Measurements from ENCODE around the gene ZSCAN5C.
"Not testable (repeated sequence)": the region's sequence is repeated elsewhere in the genome, so short reads cannot be mapped to it uniquely, and the experiment has no call there.

Gene ZSCAN5C, protein sequence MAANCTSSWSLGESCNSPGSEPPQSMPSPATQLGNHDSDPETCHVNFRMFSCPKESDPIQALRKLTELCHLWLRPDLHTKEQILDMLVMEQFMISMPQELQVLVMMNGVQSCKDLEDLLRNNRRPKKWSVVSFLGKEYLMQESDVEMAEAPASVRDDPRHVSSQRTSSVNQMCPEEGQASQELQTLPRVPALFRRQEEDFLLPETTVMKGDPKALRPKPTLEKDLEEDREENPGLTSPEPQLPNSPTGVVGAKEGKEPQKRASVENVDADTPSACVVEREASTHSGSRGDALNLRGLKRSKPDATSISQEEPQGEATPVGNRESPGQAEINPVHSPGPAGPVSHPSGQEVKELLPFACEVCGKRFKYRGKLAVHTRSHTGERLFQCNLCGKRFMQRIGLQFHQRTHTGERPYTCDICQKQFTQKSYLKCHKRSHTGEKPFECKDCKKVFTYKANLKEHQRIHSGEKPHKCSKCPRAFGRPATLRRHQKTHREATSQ

DNA sequence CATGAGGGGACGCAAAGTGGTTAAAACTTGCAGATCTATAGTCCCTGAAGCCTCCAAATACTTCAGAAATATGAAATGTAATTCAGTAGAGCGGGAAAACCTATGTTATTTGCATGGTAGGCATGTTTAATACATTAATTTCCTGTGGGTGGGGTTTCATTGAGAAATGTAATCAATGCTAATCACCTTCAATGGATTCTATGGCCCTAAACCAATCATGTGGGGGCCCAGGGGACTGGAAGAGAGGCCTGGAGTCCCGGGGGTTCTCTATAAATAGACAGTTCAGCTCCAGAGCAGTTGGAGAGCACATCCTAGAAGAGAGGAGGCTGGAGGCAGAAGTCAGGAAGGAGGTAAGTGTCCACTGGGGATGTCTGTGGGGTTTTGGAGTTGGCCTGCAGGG lies at the start of gene ZSCAN5C:
Gene ZSCAN5C (plus strand): TSS at position 301 of the 400 bp plus-strand sequence. CDS start 3,641 bp downstream, outside the sequence.
- no peak for DNase-seq

DNA sequence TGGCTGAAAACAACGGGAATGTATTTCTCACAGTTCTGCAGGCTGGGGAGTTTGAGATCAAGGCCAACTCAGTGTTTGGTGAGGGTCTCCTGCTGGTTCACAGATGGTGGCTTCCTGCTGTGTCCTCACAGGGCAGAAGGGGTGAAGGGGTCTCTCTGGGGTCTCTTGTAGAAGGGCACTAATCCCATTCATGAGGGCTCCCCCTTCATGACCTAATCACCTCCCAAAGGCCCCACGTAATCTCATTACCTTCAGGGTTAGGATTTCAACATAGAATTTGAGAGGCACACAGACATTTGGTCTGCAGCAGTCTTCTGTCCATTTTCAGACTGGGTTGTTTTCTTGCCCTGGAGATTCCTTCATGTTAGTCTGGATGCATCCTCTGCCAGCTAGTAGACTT lies 49.4 kb upstream of the ZSCAN5C start:
- no peak for DNase-seq

DNA sequence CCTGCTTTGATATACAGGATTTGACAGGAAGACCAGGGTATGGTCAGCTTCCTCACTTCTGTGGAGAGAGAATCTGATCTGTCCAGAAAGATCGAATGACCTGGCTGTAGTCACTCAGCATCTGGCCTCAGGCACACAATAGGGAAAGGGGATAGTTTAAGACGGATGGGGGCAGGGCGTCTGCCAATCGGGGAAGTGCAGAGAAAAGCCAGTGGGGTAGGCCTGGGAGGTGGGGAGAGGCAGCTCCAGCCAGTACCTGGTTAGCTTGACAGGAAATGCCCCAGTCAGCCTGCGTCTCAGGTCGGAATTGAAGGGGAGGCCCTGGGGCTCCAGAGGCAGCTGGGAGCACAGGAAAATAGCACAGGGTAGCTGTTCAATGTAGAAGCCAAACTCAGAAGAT lies 48.6 kb upstream of the ZSCAN5C start:
- no peak for DNase-seq

DNA sequence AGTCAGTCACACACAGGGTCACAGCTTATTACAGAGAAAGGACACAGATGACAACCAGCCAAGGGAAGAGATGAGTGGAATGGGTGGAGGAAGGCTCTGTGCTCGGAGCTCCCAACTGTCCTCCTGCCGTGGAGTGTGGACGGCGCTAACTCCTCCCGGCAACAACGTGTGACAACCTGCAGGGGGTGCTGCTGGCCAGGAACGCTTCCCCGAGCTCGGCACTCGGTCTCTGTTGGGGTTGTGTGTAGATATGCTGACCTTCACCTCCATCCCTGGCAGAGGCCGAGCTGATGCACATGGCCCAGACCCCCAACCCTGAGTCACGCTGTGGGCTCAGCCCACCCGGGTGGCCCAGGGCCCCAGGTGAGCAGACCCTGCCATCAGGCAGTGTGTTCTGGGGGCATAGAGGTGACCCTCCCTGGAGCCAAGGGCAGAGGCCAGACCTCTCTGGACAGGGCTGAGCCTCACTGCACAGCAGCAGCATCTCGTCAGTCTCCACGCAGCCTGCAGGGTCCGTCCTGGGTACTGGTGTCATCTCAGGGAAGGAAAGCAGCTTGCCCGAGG lies 46.9 kb upstream of the ZSCAN5C start:
- no peak for DNase-seq

DNA sequence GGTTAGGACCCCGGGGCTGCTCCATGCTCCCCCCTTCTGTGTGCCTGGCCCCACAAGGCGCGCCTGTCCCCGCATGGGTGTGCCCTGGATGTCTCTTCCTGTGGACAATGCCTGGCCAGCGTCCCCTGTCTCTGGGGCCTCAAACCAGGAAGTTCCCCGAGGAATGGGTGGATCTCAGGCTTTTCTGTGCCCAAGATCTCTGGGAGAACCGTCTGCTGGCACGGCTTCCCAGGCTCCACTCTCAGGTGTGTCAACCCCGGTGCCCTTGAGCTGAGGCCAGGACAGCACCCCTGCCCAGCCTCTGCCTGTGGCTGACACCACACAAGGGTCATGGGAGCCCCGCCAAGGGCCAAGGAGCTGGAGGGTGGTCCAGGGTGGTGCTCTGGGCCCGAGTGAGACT lies 45.3 kb upstream of the ZSCAN5C start:
- DNase-seq = no peak

DNA sequence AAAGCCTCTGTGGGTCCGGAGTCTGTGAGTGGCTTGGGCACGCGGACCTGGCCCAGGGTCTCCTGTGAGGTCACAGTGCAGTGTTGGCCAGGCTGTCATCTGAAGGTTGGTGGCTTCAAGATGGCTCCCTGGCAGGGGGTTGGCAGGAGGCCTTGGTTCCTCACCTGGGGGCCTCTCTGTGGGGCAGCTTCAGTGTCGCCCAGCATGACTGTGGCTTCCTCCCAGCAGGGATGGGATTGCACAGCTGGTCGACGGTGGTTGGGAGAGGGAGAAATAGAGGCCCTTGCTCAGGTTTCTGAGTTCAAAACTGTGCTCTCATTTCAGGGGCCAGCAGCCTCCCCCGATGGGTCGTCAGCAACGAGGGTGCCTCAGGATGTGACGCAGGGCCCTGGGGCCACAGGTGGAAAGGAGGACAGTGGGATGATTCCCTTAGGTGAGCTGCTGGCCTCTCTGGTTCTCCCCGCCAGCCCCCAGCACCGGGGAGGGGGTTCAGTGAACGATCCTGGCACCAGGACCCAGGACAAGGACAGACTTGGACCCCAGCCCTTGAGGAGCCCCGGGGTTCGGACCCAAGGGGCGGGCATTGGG lies 43.8 kb upstream of the ZSCAN5C start:
- no peak for DNase-seq

DNA sequence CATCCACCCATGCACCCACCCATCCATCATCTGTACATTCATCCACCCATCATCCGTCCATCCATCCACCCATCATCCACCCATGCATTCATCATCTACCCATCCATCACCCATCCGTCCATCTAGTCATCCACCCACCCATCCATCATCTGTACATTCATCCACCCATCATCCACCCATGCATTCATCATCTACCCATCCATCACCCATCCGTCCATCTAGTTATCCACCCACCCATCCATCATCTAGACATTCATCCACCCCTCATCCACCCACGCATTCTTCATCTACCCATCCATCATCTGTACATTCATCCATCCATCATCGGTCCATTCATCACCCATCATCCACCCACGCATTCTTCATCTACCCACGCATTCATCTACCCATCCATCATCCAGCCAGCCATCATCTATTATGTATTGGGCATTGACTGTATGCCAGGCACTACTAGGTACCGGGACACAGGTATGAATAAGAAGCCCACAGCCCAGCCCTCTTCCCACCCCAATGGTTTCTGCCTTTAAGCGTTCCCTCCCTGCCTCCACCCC lies 43.0 kb upstream of the ZSCAN5C start:
- DNase-seq = no peak

DNA sequence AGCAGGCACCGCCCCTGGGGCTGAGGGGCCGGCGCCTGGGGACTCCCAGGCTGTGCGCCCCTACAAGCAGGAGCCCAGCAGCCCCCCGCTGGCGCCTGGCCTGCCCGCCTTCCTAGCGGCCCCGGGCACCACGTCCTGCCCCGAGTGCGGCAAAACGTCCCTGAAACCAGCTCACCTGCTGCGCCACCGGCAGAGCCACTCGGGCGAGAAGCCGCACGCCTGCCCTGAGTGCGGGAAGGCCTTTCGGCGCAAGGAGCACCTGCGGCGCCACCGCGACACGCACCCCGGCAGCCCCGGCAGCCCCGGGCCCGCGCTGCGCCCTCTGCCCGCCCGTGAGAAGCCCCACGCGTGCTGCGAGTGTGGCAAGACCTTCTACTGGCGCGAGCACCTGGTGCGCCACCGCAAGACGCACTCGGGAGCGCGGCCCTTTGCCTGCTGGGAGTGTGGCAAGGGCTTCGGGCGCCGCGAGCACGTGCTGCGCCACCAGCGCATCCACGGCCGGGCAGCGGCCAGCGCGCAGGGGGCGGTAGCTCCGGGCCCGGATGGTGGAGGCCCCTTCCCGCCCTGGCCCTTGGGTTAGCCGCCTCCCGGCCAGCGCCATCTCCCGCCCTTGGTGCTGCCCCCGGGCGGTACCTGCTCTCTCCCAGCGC lies 42.3 kb upstream of the ZSCAN5C start:
- DNase-seq = no peak

DNA sequence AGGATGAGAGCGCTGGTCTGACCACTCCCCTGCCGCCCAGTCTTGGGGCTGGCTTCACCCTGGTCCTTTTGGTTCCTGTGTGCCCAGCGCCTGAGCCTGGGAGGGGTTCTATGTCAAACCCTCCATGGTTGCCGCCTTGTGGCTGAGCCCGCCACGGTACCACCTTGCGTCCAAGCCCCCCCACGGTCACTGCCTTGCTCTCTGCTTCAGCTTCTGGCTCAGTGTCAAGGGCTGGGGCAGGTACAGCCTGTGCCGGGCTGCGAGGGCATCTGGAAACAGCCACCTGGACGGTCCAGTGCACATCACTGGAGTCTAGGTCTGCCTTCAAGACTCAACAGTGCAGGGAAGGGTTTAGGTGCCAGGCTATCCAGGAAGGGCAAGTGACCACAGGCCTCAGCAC lies 40.5 kb upstream of the ZSCAN5C start:
- DNase-seq = no peak

DNA sequence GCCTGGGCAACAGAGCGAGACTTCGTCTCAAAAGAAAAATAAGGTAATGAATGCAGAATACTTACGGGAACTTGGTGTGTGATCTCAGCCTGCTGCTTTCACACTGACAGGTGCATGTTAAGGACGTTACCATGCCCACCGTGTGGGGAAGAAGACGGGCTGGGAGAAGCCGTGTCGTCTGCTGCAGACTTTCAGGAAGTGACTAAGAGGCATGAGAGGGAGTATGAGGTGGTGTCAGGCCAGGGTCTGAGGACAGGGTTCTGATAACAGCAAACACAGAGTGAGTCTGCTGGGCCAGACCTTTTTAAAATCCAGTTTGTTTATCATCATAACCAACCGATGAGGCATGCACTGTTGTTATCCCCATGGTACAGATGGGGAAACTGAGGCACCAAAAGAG lies 39.8 kb upstream of the ZSCAN5C start:
- peak; percentile 58 for DNase-seq

DNA sequence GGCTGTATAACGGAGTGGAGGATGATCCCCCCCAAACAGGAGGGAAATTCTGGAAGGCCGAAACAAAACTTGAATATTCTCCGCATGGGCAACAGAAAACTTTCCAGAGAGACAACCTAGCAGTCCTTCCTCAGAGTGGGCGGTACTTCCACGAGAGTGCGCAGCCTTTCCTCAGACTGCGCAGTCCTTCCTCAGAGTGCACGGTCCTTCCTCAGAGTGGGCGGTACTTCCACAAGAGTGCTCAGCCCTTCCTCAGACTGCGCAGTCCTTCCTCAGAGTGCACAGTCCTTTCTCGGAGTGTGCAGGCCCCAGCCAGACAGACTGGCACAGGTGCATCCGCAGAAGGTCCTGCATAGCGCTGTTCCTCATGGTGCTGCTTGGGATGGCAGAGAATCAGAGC lies 39.0 kb upstream of the ZSCAN5C start:
- no peak for DNase-seq

DNA sequence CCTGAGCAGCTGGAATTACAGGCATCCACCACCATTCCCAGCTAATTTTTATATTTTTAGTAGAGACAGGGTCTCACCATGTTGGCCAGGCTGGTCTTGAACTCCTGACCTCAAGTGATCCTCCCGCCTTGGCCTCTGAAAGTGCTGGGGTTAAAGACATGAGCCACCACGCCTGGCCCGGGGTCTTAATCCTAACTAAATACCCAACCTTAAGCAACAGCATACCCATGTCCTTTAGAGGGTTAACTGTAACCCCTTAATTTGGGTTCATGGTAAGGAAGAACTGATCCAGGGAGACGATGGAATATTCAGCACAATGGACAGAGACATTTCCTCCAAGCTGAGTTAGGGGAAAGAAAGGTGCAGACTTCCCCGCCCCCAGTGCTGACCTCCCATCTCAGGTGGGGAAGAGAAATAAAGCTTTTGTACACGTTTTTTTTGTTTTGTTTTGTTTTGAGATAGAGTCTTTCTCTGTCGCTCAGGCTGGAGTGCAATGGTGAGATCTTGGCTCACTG lies 35.0 kb upstream of the ZSCAN5C start:
- no peak for DNase-seq

DNA sequence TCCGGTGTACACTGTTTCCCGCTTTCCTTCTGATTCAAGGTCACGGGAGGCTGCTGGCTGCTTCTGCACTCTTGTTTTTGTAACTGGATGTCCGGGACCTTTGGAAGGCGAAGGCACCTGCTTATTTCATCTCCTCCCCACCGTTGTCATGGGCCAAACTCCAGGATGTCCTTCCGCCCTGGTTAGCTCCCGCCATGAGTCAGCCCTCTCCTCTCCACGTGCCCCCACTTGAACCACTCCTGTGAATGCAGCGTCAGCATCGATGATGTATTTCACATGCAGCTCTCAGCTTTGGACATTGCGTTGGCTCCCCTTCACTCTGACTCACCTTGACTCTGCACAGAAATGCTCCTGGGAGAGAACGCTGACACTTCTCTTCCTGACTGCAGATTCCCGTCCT lies 31.8 kb upstream of the ZSCAN5C start:
- DNase-seq = no peak

DNA sequence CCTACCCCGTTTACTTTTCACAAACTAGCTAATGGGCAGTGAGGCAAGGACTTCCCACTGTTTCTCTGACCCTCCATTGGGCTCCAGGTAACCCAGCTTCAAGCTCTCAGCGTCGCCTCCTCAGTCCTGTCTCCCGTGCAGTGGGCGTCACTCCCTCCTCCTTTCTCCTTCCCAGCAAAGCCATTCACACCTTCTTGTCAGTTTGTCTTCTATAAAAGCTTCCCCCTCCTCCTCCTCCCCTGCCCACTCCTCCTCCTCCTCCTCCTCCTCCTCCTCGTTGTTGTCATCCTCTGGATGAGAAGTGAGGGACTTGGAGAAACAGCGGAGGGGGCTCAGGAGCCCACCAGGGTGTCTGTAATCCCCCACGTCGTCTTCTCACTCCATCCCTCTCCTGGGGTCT lies 28.0 kb upstream of the ZSCAN5C start:
- DNase-seq = no peak

DNA sequence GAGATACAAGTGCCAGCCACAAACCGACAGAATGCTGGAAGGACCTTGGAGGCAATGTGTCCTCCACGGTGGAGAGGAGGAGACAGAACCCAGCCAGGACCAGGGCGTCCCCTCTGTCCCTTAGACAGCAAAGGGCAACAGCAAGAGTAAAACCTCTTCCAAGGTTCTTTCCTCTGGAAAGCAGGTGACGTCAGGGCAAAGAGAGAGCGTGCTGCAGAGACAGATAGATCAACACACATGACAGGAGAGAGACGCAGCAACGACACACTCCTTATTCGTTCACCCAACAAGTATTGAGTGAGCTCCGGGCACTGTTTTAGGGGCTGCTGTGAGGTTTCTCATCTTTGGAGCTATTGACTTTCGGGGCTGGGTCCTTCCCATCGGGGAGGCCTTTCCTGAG lies 27.5 kb upstream of the ZSCAN5C start:
- DNase-seq = no peak

DNA sequence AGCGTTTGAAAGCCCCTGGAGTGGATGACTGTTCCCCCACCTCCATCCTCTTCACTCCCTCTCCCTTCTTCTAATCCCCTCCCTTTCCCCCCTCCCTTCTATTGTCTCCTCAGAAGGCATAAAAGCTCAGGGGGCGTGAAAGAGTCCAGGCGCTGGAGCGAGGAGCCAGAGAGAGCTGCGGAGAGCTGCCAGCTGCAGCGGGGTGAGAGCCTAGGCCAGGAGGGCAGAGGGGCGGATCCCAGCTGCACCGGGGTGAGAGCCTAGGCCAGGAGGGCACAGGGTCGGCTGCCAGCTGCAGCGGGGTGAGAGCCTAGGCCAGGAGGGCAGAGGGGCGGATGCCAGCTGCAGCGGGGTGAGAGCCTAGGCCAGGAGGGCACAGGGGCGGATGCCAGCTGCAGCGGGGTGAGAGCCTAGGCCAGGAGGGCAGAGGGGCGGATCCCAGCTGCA lies 26.2 kb upstream of the ZSCAN5C start, which contains the start of gene GALP:
Gene GALP (plus strand): TSS at position 148 of the 447 bp plus-strand sequence. CDS start 1,101 bp downstream, outside the sequence.
- DNase-seq = not testable (repeated sequence)

DNA sequence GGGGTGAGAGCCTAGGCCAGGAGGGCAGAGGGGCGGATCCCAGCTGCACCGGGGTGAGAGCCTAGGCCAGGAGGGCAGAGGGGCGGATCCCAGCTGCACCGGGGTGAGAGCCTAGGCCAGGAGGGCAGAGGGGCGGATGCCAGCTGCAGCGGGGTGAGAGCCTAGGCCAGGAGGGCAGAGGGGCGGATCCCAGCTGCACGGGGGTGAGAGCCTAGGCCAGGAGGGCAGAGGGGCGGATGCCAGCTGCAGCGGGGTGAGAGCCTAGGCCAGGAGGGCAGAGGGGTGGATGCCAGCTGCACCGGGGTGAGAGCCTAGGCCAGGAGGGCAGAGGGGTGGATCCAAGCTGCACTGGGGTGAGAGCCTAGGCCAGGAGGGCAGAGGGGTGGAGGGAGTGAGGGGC lies 25.8 kb upstream of the ZSCAN5C start:
- DNase-seq = not testable (repeated sequence)

DNA sequence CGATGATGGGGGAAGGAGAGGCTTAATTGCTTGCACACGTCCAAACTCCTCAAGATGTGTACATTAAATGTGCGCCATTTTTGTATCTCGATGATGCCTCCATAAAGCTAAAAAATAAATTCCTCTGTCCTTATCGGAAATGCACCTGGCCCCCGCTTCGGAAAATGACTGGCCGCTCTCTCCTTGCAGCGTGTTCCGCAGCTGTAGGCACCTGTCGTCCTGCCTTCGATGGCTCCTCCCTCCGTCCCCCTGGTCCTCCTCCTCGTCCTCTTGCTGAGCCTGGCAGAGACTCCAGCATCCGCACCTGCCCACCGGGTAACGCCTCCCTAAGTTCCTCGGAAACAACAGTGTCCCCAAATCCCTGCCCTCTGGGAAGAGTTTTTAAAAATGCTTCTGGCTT lies 25.2 kb upstream of the ZSCAN5C start:
- no peak for DNase-seq

DNA sequence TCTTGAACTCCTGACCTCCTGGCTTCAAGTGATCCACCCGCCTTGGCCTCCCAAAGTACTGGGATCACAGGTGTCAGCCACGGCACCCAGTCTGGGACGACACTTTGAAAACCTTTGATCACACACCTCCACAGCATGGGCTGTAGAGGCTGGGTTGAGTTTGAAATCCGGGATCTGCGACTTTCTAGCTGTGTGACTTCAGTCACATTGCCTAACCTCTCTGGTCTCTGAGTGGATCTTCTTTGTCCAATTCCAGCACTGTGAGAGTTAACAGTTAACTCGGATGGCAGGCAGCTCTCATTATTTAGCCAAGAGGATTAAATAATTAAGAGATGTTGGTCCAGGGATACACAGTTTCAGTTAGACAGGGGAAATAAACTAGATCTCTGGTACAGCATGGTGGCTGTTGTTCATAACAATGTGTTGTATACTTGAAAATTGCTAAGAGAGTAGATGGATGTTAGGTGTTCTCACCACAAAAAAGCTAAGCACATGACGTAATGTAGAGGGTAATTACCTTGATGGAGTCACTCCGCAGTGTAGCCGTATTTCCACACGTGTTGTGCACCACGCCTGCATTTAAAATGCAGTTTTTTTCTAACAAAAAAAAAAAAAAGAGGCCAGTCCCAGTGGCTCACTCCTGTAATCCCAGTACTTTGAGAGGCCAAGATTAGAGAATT lies 24.4 kb upstream of the ZSCAN5C start:
- no peak for DNase-seq

DNA sequence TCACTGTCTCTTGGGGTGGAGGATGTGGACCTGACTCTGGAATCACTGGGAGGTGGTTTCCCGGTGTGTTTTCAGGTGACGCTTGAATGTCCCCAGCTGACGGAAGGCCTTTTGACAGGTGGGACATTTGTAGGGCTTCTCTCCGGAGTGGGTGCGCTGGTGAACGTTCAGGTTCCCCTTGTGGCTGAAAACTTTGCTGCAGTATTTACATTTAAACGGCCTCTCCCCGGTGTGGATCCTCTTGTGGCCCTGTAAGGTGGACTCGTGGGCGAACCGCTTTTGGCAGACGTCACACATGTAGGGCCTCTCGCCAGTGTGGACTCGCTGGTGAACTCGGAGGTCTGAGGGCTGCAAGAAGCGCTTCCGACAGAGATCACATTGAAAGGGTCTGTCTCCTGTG lies 12.3 kb upstream of the ZSCAN5C start:
- no peak for DNase-seq

DNA sequence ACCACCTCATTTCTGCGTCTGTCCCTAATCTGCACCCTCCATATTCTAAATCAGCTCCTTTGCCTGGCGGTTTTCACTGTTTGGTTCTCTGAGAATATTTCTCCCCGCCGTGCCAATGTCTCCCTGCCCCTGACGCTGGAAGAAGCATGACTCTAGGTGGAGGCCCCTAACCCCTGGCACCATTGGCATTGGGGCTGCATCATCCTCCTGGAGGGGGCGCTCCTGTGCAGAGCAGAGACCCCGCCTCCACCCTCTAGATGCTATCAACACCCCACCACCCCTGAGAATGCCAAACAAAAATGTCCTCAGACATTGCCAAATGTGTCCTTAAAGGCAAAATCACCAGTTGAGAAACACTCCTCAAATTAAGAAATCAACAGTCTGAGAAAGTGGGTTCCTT lies 11.0 kb upstream of the ZSCAN5C start:
- no peak for DNase-seq

DNA sequence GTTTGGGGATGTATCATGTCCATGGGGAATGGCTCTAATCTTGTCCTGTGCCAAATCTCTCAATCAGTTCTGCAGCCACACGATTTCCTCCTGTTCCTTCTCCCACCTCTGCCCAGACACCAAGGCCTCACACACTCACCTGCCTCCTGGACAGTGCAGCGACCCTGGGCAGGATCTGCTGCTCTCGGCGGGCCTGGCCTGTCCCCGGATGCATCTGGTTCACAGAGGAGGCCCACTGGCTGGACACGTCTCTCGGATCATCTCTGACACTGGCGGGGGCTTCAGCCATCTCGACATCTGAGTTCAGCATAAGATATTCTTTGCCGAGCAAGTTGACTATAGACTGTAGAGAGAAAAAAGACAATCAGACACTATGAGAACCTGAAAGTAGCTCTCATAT lies 10.4 kb upstream of the ZSCAN5C start:
- no peak for DNase-seq

Measured in suppressor macrophage treated with lipopolysaccharide for 4 hours (primary cell).